Mesothelial cell of epicardium (in vitro differentiated cells): ENCODE results near the gene UBTD2. TPM values are rescaled to one million over a fixed set of nuclear protein-coding genes. Genes with fewer than 3 reads are reported as not detected.
A peak's percentile ranks its signal among the peaks of the same experiment; 100 is the strongest.

Source experiments
- DNase-seq, 2 experiments: peaks; one replicate each; pipeline ENCODE4 v3.0.0; 2021; ENCODE audit warnings: low spot score in 2 of 2; ENCODE audit not compliant: unreplicated experiment in 2 of 2
- H3K27ac Mint-ChIP-seq: 2 replicates; pipeline ENCODE4 v1.8.0; 2021; ENCODE audit warnings: mixed read lengths
- H3K27me3 Mint-ChIP-seq: 2 replicates; pipeline ENCODE4 v1.8.0; 2021; ENCODE audit warnings: low read depth, mixed read lengths
- H3K36me3 Mint-ChIP-seq: 2 replicates; pipeline ENCODE4 v1.8.0; 2021; ENCODE audit warnings: mixed read lengths
- H3K4me1 Mint-ChIP-seq: 2 replicates; pipeline ENCODE4 v1.8.0; 2021; ENCODE audit warnings: mixed read lengths
- H3K4me3 Mint-ChIP-seq: 2 replicates; pipeline ENCODE4 v1.8.0; 2021; ENCODE audit warnings: mild to moderate bottlenecking, moderate library complexity, mixed read lengths
- H3K9me3 Mint-ChIP-seq: 2 replicates; pipeline ENCODE4 v1.8.0; 2021; ENCODE audit warnings: mixed read lengths
- CTCF ChIP-seq: fragments of 200-600 bp; sonication (generic); IDR thresholded peaks from one replicate; pipeline ENCODE4 v1.5.0; 2021; ENCODE audit warnings: antibody characterized with exemption; ENCODE audit not compliant: unreplicated experiment
- total RNA-seq: library from RNA; stranded (reverse); gene quantifications from 3 replicates; pipeline ENCODE4 v1.2.1, GENCODE V29; 2021

UBTD2 gene
- total RNA-seq, 1 donor from 2014 or later: 43.8 TPM

DNA sequence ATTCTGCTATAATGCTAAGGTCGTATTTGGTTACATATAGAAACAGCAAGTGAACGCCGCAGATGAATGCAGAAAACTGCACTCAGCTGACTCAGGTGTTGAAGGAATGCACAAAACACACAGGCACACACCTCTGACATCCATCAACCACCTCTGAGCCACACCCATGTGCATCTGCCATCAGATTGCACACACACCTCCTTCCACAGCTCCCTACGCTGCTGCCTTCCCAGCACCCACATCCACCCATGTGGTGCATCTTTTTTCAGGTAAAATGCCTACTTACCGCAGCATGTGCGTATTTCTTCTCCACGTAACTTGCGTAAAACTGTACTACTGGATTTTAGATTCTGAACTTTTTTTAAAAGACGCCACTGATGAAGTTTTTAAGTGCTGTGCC lies 102.6 kb downstream of the UBTD2 start:
- no peak for DNase-seq
- peaks cover 3% of the 10 kb centered on the region for H3K27me3 Mint-ChIP-seq
- no peak for TF ChIP-seq CTCF
- no peak overlapping the region for H3K27ac Mint-ChIP-seq
- peaks cover 5% of the 10 kb centered on the region for H3K9me3 Mint-ChIP-seq
- peaks cover 5% of the 10 kb centered on the region for H3K4me1 Mint-ChIP-seq
- no peak overlapping the region for H3K4me3 Mint-ChIP-seq
- H3K36me3 Mint-ChIP-seq: peaks cover 5% of the 10 kb centered on the region

DNA sequence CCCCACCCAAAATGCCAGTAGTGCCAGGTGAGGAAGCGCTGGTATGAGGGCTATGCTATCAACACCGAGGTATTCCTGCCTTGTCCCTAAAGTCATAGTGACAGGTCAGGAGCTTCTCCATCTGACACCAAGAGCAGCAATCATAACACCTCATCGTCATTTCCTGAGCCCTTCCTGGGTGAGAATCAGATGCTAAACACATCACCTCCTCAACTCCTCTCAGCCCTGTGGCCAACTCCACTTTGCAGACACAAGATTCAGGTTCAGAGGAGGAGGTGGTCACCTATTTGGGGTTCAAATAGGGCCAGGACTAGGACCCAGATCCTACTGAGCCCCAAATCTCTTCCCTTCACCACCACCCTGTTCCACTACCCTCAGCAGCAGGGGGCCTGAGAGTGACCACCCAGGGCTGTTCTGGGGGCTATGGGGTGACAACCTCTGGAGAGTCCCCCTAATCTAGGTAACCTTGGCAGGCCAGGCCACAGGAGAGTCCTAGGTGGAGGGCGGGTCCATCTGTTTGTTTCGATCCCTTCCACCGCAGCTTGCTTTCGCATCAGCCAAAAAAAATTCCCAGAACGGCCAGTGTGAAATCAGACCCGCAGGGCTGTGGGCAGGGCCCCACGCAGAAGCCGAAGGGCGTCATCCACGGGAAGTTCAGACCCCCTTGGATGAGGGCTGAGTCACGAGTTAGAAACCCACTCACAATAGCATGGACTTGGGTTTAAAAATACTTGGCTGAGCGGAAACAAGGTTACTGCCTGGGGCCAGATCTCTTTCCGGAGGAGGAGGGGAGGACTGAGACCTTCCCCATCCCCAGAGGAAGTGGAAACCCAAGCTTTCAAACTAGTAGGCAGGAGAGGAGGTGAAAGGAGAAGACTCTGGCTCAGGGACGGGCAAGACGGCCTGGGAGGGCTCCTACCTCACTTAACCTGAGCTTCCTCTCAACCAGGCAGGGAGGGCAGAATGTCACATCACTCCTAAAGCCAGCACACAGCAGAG lies 104.3 kb downstream of the UBTD2 start:
- Mint-ChIP-seq H3K4me1 (peaks cover 13% of the 10 kb centered on the region), H3K27ac (peak overlapping the region; percentile 2), H3K36me3 (peaks cover 5% of the 10 kb centered on the region), H3K4me3 (no peak overlapping the region), H3K27me3 (no peaks in the 10 kb centered on the region), H3K9me3 (peaks cover 5% of the 10 kb centered on the region)
- no peak for TF ChIP-seq CTCF
- no peak for DNase-seq

- peaks cover 5% of the 10 kb centered on the region for H3K36me3 Mint-ChIP-seq
- H3K27ac Mint-ChIP-seq: no peak overlapping the region
- DNase-seq: no peak
- H3K9me3 Mint-ChIP-seq: peaks cover 5% of the 10 kb centered on the region
- H3K4me1 Mint-ChIP-seq: peaks cover 18% of the 10 kb centered on the region
- no peaks in the 10 kb centered on the region for H3K27me3 Mint-ChIP-seq
- no peak overlapping the region for H3K4me3 Mint-ChIP-seq
- TF ChIP-seq CTCF: no peak
Observed at GRCh38 chr5:172178301-172178987, 105.1 kb downstream of the UBTD2 start.

DNA sequence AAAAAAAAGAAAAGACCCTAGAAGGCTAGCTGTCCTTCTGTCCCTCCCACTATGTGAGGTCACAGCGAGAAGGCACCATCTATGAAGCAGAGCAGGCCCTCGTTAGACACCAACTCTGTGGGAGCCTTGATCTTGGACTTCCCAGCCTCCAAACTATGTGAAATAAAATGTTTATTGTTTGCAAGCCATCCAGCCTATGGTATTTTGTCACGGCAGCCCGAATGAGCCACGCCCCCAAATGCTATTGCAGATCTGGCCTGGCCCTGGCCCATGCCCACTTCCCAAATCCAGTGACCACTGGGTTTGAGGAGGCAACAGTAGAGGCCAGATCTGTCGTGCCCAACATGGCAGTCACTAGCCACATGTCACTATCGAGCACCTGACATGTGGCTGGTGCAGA lies 106.4 kb downstream of the UBTD2 start:
- no peak overlapping the region for H3K27ac Mint-ChIP-seq
- H3K4me1 Mint-ChIP-seq: peaks cover 20% of the 10 kb centered on the region
- no peaks in the 10 kb centered on the region for H3K27me3 Mint-ChIP-seq
- peaks cover 5% of the 10 kb centered on the region for H3K9me3 Mint-ChIP-seq
- peaks cover 2% of the 10 kb centered on the region for H3K36me3 Mint-ChIP-seq
- H3K4me3 Mint-ChIP-seq: no peak overlapping the region
- no peak for DNase-seq
- no peak for TF ChIP-seq CTCF

DNA sequence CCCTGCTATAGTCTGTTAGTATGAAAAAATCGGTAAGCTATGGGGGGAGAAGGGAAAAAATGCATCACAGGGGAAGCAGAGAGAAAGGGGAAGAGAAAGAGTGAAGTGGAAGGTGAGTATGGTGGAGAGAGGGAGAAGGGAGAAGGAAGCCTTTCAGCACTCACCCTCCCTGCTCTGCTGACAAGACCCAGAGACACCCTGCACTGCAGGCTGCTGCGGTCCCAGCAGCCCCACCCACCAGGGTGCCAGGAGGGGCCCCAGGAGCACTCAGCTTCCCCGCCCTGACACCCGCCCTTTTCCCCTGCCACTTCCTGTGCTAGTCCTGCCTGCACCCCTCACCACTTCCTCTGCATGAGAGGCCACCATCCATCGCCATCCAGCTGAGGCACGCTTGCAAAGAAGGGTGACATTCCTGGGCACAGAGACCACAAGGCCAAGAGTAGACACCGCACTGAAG lies 108.3 kb downstream of the UBTD2 start:
- no peak for TF ChIP-seq CTCF
- no peaks in the 10 kb centered on the region for H3K36me3 Mint-ChIP-seq
- no peaks in the 10 kb centered on the region for H3K9me3 Mint-ChIP-seq
- no peaks in the 10 kb centered on the region for H3K27me3 Mint-ChIP-seq
- no peak overlapping the region for H3K27ac Mint-ChIP-seq
- DNase-seq: no peak
- H3K4me3 Mint-ChIP-seq: no peak overlapping the region
- peaks cover 20% of the 10 kb centered on the region for H3K4me1 Mint-ChIP-seq
